HEK293 (cell line): ENCODE data around the gene TNIK.

Experiments used
- CTCF ChIA-PET: fragments of 350-600 bp; formaldehyde crosslinking; extraction: SDS; loops from one replicate; lab custom pipeline; 2021; ENCODE audit warnings: antibody characterized with exemption; lab: Yijun Ruan, JAX
- POLR2A ChIA-PET: fragments of 300-600 bp; formaldehyde crosslinking; extraction: SDS; loops from one replicate; lab custom pipeline; 2020; ENCODE audit warnings: antibody characterized with exemption, inconsistent platforms; lab: Yijun Ruan, JAX
- H3K27ac ChIP-seq: fragments of 200-500 bp; sonication (Bioruptor generic); 2 replicates; pipeline ENCODE4 v1.5.1; 2014; ENCODE audit warnings: low read depth, low read length, control low read depth, inconsistent platforms; ENCODE audit errors: extremely low read depth
- H3K36me3 ChIP-seq, 2 experiments: fragments of 200-500 bp in 1 of 2; sonication (Bioruptor generic) in 1 of 2; 1 replicate in 1 of 2; 2 replicates in 1 of 2; pipeline ENCODE4 v1.5.1; 2014 to 2017; ENCODE audit warnings: inconsistent platforms in 2 of 2, low read length in 2 of 2; ENCODE audit not compliant: control insufficient read depth in 2 of 2, insufficient read depth in 1 of 2
- H3K4me1 ChIP-seq: fragments of 200-500 bp; sonication (Bioruptor generic); 2 replicates; pipeline ENCODE4 v1.5.1; 2014; ENCODE audit warnings: mild to moderate bottlenecking, low read length, inconsistent platforms; ENCODE audit not compliant: control insufficient read depth, insufficient read depth
- H3K4me3 ChIP-seq: 2 replicates; pipeline ENCODE4 v1.5.1; 2011; ENCODE audit warnings: low read depth, mild to moderate bottlenecking, control low read depth, low read length, moderate library complexity
- H3K9me3 ChIP-seq: fragments of 200-500 bp; sonication (Bioruptor generic); 2 replicates; pipeline ENCODE4 v1.5.1; 2014; ENCODE audit warnings: low read depth, low read length, inconsistent platforms; ENCODE audit not compliant: control insufficient read depth, insufficient read depth
- ATF2 ChIP-seq: fragments of 450-650 bp; formaldehyde crosslinking; IDR thresholded peaks from 2 replicates; pipeline ENCODE4 v1.5.1; 2016; ENCODE audit warnings: missing biosample characterization, missing genetic modification characterization, low read depth
- BCL11A ChIP-seq: fragments of 450-650 bp; formaldehyde crosslinking; IDR thresholded peaks from 2 replicates; pipeline ENCODE4 v1.5.1; 2016; ENCODE audit warnings: low read depth, missing biosample characterization, missing genetic modification characterization
- HOXA7 ChIP-seq: sonication (generic); formaldehyde crosslinking; IDR thresholded peaks from 2 replicates; pipeline ENCODE4 v1.8.1; 2022; ENCODE audit warnings: missing genetic modification reagents, borderline replicate concordance
- PRDM2 ChIP-seq: fragments of 450-650 bp; formaldehyde crosslinking; IDR thresholded peaks from 2 replicates; pipeline ENCODE4 v1.5.1; 2016; ENCODE audit warnings: missing biosample characterization, missing genetic modification characterization, borderline replicate concordance
- SP7 ChIP-seq: fragments of 450-650 bp; formaldehyde crosslinking; IDR thresholded peaks from 2 replicates; pipeline ENCODE4 v1.5.1; 2016; ENCODE audit warnings: missing biosample characterization, missing genetic modification characterization
- ZBTB11 ChIP-seq: fragments of 450-650 bp; formaldehyde crosslinking; conservative IDR thresholded peaks from 2 replicates; pipeline ENCODE4 v1.5.1; 2016; ENCODE audit warnings: low read depth, missing biosample characterization, missing genetic modification characterization
- ZNF10 ChIP-seq: fragments of 450-650 bp; formaldehyde crosslinking; IDR thresholded peaks from 2 replicates; pipeline ENCODE4 v1.5.1; 2017; ENCODE audit warnings: missing biosample characterization, missing genetic modification characterization
- ZNF248 ChIP-seq: fragments of 450-650 bp; formaldehyde crosslinking; IDR thresholded peaks from 2 replicates; pipeline ENCODE4 v1.5.1; 2017; ENCODE audit warnings: missing biosample characterization, missing genetic modification characterization
- ZNF292 ChIP-seq: fragments of 450-650 bp; formaldehyde crosslinking; IDR thresholded peaks from 2 replicates; pipeline ENCODE4 v1.5.1; 2016; ENCODE audit warnings: low read depth, missing biosample characterization, missing genetic modification characterization, borderline replicate concordance
- ZNF362 ChIP-seq: fragments of 450-650 bp; formaldehyde crosslinking; IDR thresholded peaks from 2 replicates; pipeline ENCODE4 v1.5.1; 2016; ENCODE audit warnings: missing biosample characterization, missing genetic modification characterization
- ZNF501 ChIP-seq: fragments of 450-650 bp; formaldehyde crosslinking; IDR thresholded peaks from 2 replicates; pipeline ENCODE4 v1.5.1; 2016; ENCODE audit warnings: missing biosample characterization, missing genetic modification characterization
- ZNF561 ChIP-seq: fragments of 450-650 bp; IDR thresholded peaks from 2 replicates; pipeline ENCODE4 v1.5.1; 2018; ENCODE audit warnings: missing biosample characterization, missing genetic modification characterization, borderline replicate concordance
- ZNF623 ChIP-seq: fragments of 450-650 bp; formaldehyde crosslinking; IDR thresholded peaks from 2 replicates; pipeline ENCODE4 v1.5.1; 2016; ENCODE audit warnings: missing biosample characterization, missing genetic modification characterization
- ZNF626 ChIP-seq: fragments of 450-650 bp; sonication (Bioruptor Pico); formaldehyde crosslinking; IDR thresholded peaks from 2 replicates; pipeline ENCODE4 v1.5.1; 2018; ENCODE audit warnings: missing biosample characterization, missing genetic modification characterization, inconsistent platforms
- ZNF768 ChIP-seq: fragments of 450-650 bp; formaldehyde crosslinking; IDR thresholded peaks from 2 replicates; pipeline ENCODE4 v1.5.1; 2018; ENCODE audit warnings: missing biosample characterization, mild to moderate bottlenecking, missing genetic modification characterization

The TNIK gene

GRCh38 chr3:171260899-171261298 lies 199.3 kb downstream of the TNIK start:
- no peaks in the 10 kb centered on the region for H3K36me3 ChIP-seq
- TF ChIP-seq ATF2 (tag by site-specific recombination) (no peak), ZNF248 (no peak), SP7 (no peak), ZNF623 (tag by site-specific recombination) (no peak), ZNF768 (tag by site-specific recombination) (no peak), ZNF501 (tag by site-specific recombination) (no peak), BCL11A (no peak), ZBTB11 (tag by site-specific recombination) (no peak), ZNF292 (tag by site-specific recombination) (no peak), ZNF362 (tag by site-specific recombination) (no peak), PRDM2 (no peak), ZNF561 (no peak), HOXA7 (CRISPR knock-in tag) (no peak), ZNF626 (tag by site-specific recombination) (no peak), ZNF10 (tag by site-specific recombination) (no peak)
- no peak overlapping the region for H3K4me3 ChIP-seq
- POLR2A ChIA-PET, result no interaction called here
- CTCF ChIA-PET, result no interaction called here
- no peaks in the 10 kb centered on the region for H3K9me3 ChIP-seq
- no peak overlapping the region for H3K27ac ChIP-seq
- H3K4me1 ChIP-seq, result peaks cover 4% of the 10 kb centered on the region
